SH-SY5Y (cell line): ENCODE data around the gene LRP8.

Source experiments
- GATA2 ChIP-seq: IDR thresholded peaks from 2 replicates; pipeline ENCODE4 v1.6.1; 2011; ENCODE audit warnings: mild to moderate bottlenecking, low read depth, low read length
- GATA3 ChIP-seq: IDR thresholded peaks from 2 replicates; pipeline ENCODE4 v1.6.1; 2011; ENCODE audit warnings: low read depth, mild to moderate bottlenecking, low read length, moderate library complexity

DNA sequence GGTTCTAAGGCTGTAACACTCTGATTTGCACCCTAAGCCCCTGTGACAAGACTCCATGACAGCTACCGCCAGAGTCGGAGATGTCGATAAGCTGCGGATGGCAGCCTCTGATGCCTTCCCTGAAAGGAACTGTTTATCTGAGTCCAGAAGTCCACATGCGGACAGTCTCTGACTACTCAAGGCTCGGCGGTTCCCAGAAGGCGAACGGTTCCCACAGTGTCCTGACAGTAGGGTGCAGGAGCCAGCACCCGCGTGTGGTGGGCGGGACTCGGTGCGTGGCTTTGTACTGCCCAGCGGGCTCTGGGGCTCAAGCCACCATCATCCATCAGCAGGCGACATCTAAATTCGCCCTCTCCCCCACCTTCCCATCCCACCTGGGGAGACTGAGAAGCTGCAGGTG, 30.7 kb downstream of the LRP8 start:
- TF ChIP-seq GATA2: no peak
- no peak for TF ChIP-seq GATA3
